AG20443 (cell line): ENCODE data around the gene ZNF862.

Experiments
- DNase-seq: peaks from one replicate; pipeline ENCODE4 v3.0.0; 2012; ENCODE audit warnings: low spot score, mixed read lengths

ZNF862 gene

DNA sequence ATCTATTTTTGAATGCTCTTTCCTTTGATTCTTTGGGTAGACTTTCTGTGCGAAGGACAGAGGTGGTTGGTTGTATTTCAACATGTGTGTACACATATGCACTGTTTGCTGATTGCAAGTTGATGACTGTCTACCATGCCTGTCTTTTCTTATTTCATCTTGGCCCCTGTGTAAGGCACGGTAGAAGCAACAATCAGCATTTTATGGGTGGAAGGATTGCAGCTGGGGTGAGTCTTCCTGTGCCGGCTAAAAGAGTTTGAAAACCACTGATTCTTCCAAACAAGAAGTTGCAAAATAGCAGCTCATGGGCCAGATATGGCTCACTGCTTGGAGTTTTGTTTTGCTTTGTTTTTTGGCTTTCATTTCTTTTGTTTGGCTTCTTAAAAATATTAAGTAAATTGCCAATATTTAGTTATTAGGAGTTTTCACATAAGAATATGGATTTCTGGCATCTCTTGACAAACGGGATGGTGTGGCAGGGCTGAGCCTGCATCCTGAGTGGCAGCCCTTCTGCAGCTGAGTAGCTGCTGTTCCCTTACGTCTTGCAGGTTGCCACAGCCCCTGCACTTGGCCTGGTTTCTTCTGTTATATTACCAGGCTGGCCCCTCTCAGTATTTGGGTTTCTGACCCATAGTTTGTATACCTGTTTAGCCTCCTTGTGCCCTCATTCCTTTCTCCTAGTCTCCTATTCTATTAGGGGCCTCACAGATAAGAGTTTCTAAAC lies 7.2 kb downstream of the ZNF862 start:
- DNase-seq: no peak

GRCh38 chr7:149846021-149846420 lies 7.8 kb downstream of the ZNF862 start:
- no peak for DNase-seq

DNA sequence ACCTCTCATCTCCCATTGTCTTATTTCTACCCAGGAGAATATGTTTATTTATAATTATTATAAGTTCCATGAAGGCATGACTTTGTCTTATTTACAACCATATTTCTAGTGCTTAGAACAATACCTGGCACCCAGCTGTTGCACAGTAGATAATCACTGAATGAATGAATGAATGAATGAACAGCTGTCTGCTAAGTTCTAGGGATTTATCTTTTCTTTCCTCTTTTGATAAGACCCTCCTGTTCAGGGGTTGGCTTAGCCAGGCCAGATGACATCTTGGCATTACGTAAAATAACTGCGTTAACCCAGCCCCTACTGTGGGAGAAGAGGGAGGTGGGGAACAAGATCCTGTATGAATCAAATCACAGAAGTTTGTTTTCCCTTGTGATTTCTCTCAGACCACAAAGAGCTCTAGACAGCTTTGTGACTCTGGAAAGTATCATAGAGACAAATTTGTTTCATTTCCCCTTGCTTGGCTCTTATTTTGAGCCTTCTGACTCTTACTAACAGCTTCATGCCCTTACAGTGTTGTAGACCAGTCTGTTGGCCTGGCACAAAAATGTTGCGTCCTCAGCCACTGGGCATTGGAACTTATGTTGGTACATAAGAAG lies 8.4 kb downstream of the ZNF862 start:
- no peak for DNase-seq

GRCh38 chr7:149849174-149849573 lies 11.0 kb downstream of the ZNF862 start:
- no peak for DNase-seq

- no peak for DNase-seq
These were observed 11.9 kb downstream of the ZNF862 start for GRCh38 chr7:149850007-149850594.

GRCh38 chr7:149850716-149851115 lies 12.5 kb downstream of the ZNF862 start:
- DNase-seq: no peak

DNA sequence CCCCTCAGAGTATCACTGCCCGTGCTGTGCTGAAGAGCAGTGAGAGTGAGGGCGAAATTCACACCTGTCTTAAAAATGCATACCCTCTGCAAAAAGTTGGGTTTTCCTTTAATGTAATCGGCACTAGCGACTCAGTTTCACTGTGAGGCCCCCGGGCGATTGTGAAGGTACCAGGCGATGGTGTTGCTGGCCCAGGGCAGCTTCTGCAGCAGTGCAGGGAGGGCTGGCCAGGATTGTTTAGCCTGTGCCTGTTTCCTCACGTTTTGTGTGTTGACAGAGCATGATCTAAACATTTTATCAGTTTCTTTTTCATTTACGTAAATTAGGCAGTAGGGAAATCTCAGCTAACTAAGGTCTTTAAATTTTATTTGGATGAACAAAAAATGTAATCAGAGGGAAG lies 13.3 kb downstream of the ZNF862 start:
- DNase-seq: no peak

GRCh38 chr7:149853157-149853556 lies 15.0 kb downstream of the ZNF862 start:
- DNase-seq: peak; percentile 42

- peak; percentile 49 for DNase-seq
These were observed 16.6 kb downstream of the ZNF862 start for GRCh38 chr7:149854611-149855360.

GRCh38 chr7:149855361-149856305 lies 17.5 kb downstream of the ZNF862 start:
- no peak for DNase-seq

GRCh38 chr7:149856583-149856982 lies 18.4 kb downstream of the ZNF862 start:
- no peak for DNase-seq

GRCh38 chr7:149859369-149859768 lies 21.2 kb downstream of the ZNF862 start:
- no peak for DNase-seq

GRCh38 chr7:149859876-149860275 lies 21.7 kb downstream of the ZNF862 start:
- DNase-seq: no peak

GRCh38 chr7:149860821-149861727 lies 22.9 kb downstream of the ZNF862 start:
- no peak for DNase-seq

GRCh38 chr7:149861728-149862045 lies 23.5 kb downstream of the ZNF862 start:
- DNase-seq: no peak

- no peak for DNase-seq
These were observed 24.0 kb downstream of the ZNF862 start for GRCh38 chr7:149862156-149862555.

DNA sequence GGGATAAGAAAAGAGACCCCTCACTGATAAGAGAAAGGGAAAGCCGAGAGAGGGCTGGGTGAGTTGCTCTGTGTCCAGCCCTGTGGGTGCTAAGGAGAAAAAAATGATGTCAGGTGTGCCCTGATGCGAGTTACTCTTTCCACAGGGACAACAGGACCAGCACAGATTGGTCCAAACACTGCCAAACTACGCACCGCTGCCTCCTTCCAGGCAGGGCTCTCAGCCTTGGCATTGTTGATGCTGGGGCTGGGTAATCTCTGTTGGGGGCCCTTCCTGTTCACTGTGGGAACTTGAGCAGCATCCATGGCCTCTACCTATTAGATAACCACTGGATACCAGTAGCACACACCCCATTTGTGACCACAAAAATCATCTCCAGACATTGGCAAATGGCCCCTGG lies 25.3 kb downstream of the ZNF862 start:
- DNase-seq: no peak

DNA sequence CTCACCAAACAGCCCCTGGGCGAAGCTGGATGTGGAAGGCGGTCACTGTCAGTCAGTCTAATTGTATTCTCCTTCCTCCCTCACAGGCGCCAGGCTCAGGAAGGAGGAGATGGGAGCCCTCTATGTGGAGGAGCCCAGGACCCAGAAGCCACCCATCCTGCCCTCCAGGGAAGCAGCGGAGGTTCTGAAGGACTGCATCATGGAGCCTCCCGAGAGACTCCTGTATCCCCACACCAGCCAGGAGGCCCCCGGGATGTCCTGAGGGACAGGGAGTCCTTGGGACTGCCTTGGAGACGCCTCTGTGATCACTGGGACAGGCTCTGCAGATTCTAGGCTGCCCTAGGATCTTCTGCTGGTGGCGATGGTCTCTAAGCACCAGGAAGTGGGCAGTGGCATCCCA lies 25.8 kb downstream of the ZNF862 start:
- DNase-seq: no peak

DNA sequence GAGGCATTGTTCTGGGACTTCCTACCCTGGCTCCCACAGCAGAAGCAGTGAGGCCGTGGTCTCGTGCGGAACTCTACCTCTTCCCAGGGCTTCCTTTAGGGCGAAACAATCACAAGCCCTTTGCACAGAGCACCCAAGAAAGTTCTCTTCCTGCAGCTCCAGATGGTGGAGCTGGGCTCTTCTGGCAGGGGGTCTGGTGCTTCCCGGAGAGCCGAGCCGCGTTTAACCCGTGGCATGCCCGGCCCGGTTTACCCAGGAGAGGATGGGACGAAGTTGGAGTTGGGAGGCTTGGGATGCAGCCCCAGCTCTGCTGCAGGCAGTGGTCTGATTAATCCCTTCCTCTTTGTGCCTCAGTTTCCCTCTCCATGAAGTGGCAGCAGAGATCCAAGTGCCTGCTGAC lies 26.6 kb downstream of the ZNF862 start:
- DNase-seq: no peak

GRCh38 chr7:149865437-149865836 lies 27.3 kb downstream of the ZNF862 start:
- DNase-seq: no peak
